ENCODE results near the gene SPTBN1.

DNA sequence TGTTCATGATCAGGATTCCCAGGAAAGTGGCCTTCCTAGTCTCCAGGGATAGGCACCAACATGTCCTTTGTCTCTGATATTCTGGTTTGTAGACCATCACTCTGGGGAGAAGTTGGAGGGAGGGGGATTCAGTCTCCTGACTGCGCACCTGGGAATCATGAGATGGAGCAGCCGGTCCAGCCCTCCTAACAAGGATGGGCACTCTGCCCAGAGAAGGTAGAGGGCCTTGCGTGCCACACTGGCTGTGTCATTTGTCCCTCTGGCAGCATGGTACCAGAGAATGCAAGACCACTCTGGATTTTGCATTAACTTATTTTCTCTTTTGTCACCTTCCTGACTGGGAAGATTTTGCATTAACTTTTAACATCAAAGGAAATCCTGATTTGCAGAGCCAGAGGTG is 192.1 kb downstream of the SPTBN1 start:
- TF ChIP-seq CTCF (IDR thresholded peaks at IDR 0.05), result no peak
- TF ChIP-seq POLR2A (IDR thresholded peaks at IDR 0.05), result no peak
